Mammary epithelial cell (primary cell): ENCODE measurements around the gene STOM.

Source experiments
- CTCF ChIP-seq, 2 donors: IDR thresholded peaks in 1 of 2; conservative IDR thresholded peaks in 1 of 2; 2 replicates each; pipeline ENCODE4 v1.5.1; 2011 to 2012; ENCODE audit warnings: inconsistent platforms in 2 of 2, low read length in 2 of 2, mild to moderate bottlenecking in 2 of 2, control low read depth in 1 of 2, low read depth in 1 of 2; ENCODE audit not compliant: insufficient read depth in 1 of 2; ENCODE audit errors: extremely low read depth in 1 of 2
- EZH2 ChIP-seq: IDR thresholded peaks from 2 replicates; pipeline ENCODE4 v1.6.1; 2012; ENCODE audit warnings: low read length, inconsistent platforms, borderline replicate concordance

- TF ChIP-seq EZH2 (no peak), CTCF (conservative IDR thresholded peaks at IDR 0.05 in 1 of 2, IDR thresholded peaks at IDR 0.05 in 1 of 2; ENCODE audit: extremely low read depth in 1 of 2, insufficient read depth in 1 of 2, low read depth in 1 of 2, low read length in 2 of 2) (no peak)
Observed at GRCh38 chr9:121310571-121310970, 59.5 kb downstream of the STOM start.
